HG03135 (cell line): ENCODE data around the gene XK.
"Not testable (repeated sequence)": the region's sequence is repeated elsewhere in the genome, so short reads cannot be mapped to it uniquely, and the experiment has no call there.

Experiments
- ATAC-seq: cut with Tn5 transposase; IDR thresholded peaks from one replicate; pipeline ENCODE4 v1.9.1; 2021; ENCODE audit warnings: mild to moderate bottlenecking, moderate library complexity; ENCODE audit not compliant: unreplicated experiment

XK gene

GRCh38 chrX:37752936-37753335, 67.3 kb downstream of the XK start:
- ATAC-seq, result no peak

GRCh38 chrX:37753384-37753783, 67.8 kb downstream of the XK start:
- no peak for ATAC-seq

GRCh38 chrX:37754516-37754915, 68.9 kb downstream of the XK start:
- peak; percentile 2 for ATAC-seq

GRCh38 chrX:37755025-37755424, 69.4 kb downstream of the XK start:
- peak; percentile 93 for ATAC-seq

GRCh38 chrX:37757082-37757481, 71.5 kb downstream of the XK start:
- ATAC-seq, result no peak

- no peak for ATAC-seq
Measured at GRCh38 chrX:37759351-37759750, 73.8 kb downstream of the XK start.

GRCh38 chrX:37759878-37760418, 74.4 kb downstream of the XK start:
- no peak for ATAC-seq

- ATAC-seq, result no peak
Measured at GRCh38 chrX:37763400-37763799, 77.8 kb downstream of the XK start.

GRCh38 chrX:37765507-37765906, 79.9 kb downstream of the XK start:
- ATAC-seq, result no peak

GRCh38 chrX:37767430-37767829, 81.8 kb downstream of the XK start:
- no peak for ATAC-seq

- not testable (repeated sequence) for ATAC-seq
Measured at GRCh38 chrX:37768866-37769265, 83.3 kb downstream of the XK start.

- ATAC-seq, result peak; percentile 72
Measured at GRCh38 chrX:37776283-37776986, 90.8 kb downstream of the XK start.

- ATAC-seq, result peak; percentile 30
Measured at GRCh38 chrX:37776987-37777325, 91.4 kb downstream of the XK start.

GRCh38 chrX:37779857-37780256, 94.3 kb downstream of the XK start, which contains the start of gene CYBB:
TSS of gene CYBB (plus strand) at chrX:37780059. CDS start at chrX:37780078, 19 bp downstream.
- no peak for ATAC-seq

- ATAC-seq, result no peak
Measured at GRCh38 chrX:37781081-37781480, 95.5 kb downstream of the XK start.
